Measurements from ENCODE around the gene LGR4. TPM values are rescaled to one million over a fixed set of nuclear protein-coding genes. Genes with fewer than 3 reads are reported as not detected.
A peak's percentile ranks its signal among the peaks of the same experiment; 100 is the strongest.

Gene LGR4
- total and polyA plus RNA-seq, 2 of the 13 experiments (the other 11 are each of a cell fraction or from before 2014, with no cell fraction given), result 42.1 to 68.7 TPM

DNA sequence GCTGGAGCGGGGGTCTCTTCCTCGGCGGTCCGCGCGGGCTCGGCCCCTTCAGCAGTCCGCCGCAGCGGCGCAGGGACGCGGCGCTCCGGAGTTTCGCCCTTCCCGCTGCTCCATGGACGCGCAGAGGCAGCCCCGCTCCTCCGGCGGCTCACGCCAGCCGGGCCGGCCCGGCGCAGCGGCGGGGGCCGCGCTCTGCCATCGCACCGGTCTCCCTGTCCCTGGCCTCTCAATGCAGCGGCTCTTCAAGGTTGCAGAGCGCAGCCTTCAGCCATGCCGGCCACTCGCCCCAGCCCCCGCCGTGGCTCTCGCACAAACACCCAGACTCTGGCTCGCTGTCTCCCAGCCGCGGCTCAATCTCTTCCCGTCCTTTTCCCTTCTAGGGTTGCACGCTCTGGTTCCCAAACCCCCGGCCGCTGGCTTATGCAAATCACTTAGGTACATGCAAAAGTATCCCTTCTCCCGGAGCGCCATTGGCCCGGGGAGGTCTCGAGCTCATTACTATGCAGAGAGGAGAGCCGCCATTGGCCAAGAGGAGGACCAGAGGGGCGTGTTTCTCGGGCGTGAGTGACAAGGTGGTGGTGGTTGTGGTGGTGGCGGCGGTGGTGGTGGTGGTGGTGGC, at the start of gene LGR4 (continued):
- no peak for TF ChIP-seq TBX2 (CRISPR knock-in tag; IDR thresholded peaks at IDR 0.05; ENCODE audit: borderline replicate concordance)
- TF ChIP-seq ZNF326 (CRISPR knock-in tag; IDR thresholded peaks at IDR 0.05; ENCODE audit: borderline replicate concordance), result no peak
- peak; percentile 80; the same call in 1 of the 2 replicates for TF ChIP-seq NFKB2 (CRISPR knock-in tag; IDR thresholded peaks at IDR 0.05; ENCODE audit: borderline replicate concordance)
- TF ChIP-seq NFKBIZ (CRISPR knock-in tag; IDR thresholded peaks at IDR 0.05), result peak; percentile 45; the same call in 1 of the 2 replicates
- TF ChIP-seq, protein P1, sequence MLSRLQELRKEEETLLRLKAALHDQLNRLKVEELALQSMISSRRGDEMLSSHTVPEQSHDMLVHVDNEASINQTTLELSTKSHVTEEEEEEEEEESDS (CRISPR knock-in tag; IDR thresholded peaks at IDR 0.05; ENCODE audit: borderline replicate concordance), result no peak
- TF ChIP-seq NFE2L2 (IDR thresholded peaks at IDR 0.05; ENCODE audit: low read length), result no peak
- TF ChIP-seq KLF16 (CRISPR knock-in tag; IDR thresholded peaks at IDR 0.05), result peak in 1 of 2 experiments; percentile 36; a peak in 1 of 4 replicates
- TF ChIP-seq RELA (CRISPR knock-in tag; IDR thresholded peaks at IDR 0.05), result no peak
- peak; percentile 78 for TF ChIP-seq ZFY (CRISPR knock-in tag; IDR thresholded peaks at IDR 0.05)
- TF ChIP-seq SMYD3 (CRISPR knock-in tag; IDR thresholded peaks at IDR 0.05), result no peak
- TF ChIP-seq, protein P2, sequence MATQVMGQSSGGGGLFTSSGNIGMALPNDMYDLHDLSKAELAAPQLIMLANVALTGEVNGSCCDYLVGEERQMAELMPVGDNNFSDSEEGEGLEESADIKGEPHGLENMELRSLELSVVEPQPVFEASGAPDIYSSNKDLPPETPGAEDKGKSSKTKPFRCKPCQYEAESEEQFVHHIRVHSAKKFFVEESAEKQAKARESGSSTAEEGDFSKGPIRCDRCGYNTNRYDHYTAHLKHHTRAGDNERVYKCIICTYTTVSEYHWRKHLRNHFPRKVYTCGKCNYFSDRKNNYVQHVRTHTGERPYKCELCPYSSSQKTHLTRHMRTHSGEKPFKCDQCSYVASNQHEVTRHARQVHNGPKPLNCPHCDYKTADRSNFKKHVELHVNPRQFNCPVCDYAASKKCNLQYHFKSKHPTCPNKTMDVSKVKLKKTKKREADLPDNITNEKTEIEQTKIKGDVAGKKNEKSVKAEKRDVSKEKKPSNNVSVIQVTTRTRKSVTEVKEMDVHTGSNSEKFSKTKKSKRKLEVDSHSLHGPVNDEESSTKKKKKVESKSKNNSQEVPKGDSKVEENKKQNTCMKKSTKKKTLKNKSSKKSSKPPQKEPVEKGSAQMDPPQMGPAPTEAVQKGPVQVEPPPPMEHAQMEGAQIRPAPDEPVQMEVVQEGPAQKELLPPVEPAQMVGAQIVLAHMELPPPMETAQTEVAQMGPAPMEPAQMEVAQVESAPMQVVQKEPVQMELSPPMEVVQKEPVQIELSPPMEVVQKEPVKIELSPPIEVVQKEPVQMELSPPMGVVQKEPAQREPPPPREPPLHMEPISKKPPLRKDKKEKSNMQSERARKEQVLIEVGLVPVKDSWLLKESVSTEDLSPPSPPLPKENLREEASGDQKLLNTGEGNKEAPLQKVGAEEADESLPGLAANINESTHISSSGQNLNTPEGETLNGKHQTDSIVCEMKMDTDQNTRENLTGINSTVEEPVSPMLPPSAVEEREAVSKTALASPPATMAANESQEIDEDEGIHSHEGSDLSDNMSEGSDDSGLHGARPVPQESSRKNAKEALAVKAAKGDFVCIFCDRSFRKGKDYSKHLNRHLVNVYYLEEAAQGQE (IDR thresholded peaks at IDR 0.05; ENCODE audit: borderline replicate concordance in 1 of 2, low read depth in 1 of 2, low read length in 2 of 2), result peak in 1 of 2 experiments; percentile 71; a peak in 1 of 4 replicates
- no peak for TF ChIP-seq ZKSCAN1 (IDR thresholded peaks at IDR 0.05; ENCODE audit: low read length)
- TF ChIP-seq, protein P3, sequence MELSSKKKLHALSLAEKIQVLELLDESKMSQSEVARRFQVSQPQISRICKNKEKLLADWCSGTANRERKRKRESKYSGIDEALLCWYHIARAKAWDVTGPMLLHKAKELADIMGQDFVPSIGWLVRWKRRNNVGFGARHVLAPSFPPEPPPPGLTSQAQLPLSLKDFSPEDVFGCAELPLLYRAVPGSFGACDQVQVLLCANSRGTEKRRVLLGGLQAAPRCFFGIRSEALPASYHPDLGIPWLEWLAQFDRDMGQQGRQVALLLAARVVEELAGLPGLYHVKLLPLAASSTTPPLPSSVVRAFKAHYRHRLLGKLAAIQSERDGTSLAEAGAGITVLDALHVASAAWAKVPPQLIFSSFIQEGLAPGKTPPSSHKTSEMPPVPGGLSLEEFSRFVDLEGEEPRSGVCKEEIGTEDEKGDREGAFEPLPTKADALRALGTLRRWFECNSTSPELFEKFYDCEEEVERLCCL (CRISPR knock-in tag; IDR thresholded peaks at IDR 0.05; ENCODE audit: borderline replicate concordance), result no peak
- TF ChIP-seq, protein P4, sequence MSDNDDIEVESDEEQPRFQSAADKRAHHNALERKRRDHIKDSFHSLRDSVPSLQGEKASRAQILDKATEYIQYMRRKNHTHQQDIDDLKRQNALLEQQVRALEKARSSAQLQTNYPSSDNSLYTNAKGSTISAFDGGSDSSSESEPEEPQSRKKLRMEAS (IDR thresholded peaks at IDR 0.05), result 0 out of 2 replicates have a peak, but pooled peaks have one; percentile 24
- TF ChIP-seq, protein P5, sequence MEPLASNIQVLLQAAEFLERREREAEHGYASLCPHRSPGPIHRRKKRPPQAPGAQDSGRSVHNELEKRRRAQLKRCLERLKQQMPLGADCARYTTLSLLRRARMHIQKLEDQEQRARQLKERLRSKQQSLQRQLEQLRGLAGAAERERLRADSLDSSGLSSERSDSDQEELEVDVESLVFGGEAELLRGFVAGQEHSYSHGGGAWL (CRISPR knock-in tag; IDR thresholded peaks at IDR 0.05), result peak; percentile 67; the same call in 1 of the 2 replicates
- TF ChIP-seq, protein P6, sequence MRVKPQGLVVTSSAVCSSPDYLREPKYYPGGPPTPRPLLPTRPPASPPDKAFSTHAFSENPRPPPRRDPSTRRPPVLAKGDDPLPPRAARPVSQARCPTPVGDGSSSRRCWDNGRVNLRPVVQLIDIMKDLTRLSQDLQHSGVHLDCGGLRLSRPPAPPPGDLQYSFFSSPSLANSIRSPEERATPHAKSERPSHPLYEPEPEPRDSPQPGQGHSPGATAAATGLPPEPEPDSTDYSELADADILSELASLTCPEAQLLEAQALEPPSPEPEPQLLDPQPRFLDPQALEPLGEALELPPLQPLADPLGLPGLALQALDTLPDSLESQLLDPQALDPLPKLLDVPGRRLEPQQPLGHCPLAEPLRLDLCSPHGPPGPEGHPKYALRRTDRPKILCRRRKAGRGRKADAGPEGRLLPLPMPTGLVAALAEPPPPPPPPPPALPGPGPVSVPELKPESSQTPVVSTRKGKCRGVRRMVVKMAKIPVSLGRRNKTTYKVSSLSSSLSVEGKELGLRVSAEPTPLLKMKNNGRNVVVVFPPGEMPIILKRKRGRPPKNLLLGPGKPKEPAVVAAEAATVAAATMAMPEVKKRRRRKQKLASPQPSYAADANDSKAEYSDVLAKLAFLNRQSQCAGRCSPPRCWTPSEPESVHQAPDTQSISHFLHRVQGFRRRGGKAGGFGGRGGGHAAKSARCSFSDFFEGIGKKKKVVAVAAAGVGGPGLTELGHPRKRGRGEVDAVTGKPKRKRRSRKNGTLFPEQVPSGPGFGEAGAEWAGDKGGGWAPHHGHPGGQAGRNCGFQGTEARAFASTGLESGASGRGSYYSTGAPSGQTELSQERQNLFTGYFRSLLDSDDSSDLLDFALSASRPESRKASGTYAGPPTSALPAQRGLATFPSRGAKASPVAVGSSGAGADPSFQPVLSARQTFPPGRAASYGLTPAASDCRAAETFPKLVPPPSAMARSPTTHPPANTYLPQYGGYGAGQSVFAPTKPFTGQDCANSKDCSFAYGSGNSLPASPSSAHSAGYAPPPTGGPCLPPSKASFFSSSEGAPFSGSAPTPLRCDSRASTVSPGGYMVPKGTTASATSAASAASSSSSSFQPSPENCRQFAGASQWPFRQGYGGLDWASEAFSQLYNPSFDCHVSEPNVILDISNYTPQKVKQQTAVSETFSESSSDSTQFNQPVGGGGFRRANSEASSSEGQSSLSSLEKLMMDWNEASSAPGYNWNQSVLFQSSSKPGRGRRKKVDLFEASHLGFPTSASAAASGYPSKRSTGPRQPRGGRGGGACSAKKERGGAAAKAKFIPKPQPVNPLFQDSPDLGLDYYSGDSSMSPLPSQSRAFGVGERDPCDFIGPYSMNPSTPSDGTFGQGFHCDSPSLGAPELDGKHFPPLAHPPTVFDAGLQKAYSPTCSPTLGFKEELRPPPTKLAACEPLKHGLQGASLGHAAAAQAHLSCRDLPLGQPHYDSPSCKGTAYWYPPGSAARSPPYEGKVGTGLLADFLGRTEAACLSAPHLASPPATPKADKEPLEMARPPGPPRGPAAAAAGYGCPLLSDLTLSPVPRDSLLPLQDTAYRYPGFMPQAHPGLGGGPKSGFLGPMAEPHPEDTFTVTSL (CRISPR knock-in tag; IDR thresholded peaks at IDR 0.05; ENCODE audit: borderline replicate concordance), result no peak
- no peak for TF ChIP-seq FOXO1 (CRISPR knock-in tag; IDR thresholded peaks at IDR 0.05)

Data from HepG2 (cell line).